NCI-H2196 treated with DMSO at 0.1 percent for 48 hours (cell line): ENCODE results near the gene KLF16.

Experiments
- DNase-seq: peaks from one replicate; lab custom pipeline; 2025; ENCODE audit not compliant: unreplicated experiment; lab: John Stamatoyannopoulos, UW

KLF16 gene

GRCh38 chr19:1844513-1845124, 18.8 kb downstream of the KLF16 start:
- DNase-seq: no peak

- no peak for DNase-seq
Measured at GRCh38 chr19:1843646-1844394, 19.6 kb downstream of the KLF16 start.

- DNase-seq: no peak
Measured at GRCh38 chr19:1843116-1843515, 20.3 kb downstream of the KLF16 start.

GRCh38 chr19:1841209-1841924, 22.0 kb downstream of the KLF16 start:
- no peak for DNase-seq

- no peak for DNase-seq
Measured at GRCh38 chr19:1840541-1841115, 22.8 kb downstream of the KLF16 start.

- no peak for DNase-seq
Measured at GRCh38 chr19:1839658-1840540, 23.5 kb downstream of the KLF16 start.

GRCh38 chr19:1837625-1838105, 25.7 kb downstream of the KLF16 start:
- DNase-seq: no peak

GRCh38 chr19:1837222-1837565, 26.2 kb downstream of the KLF16 start:
- DNase-seq: no peak

GRCh38 chr19:1836458-1837221, 26.7 kb downstream of the KLF16 start:
- DNase-seq: no peak

GRCh38 chr19:1833540-1833939, 29.8 kb downstream of the KLF16 start:
- no peak for DNase-seq

- DNase-seq: no peak
Measured at GRCh38 chr19:1832046-1832663, 31.2 kb downstream of the KLF16 start.

GRCh38 chr19:1830978-1831377, 32.4 kb downstream of the KLF16 start:
- no peak for DNase-seq

- no peak for DNase-seq
Measured at GRCh38 chr19:1830568-1830967, 32.8 kb downstream of the KLF16 start.

GRCh38 chr19:1829958-1830357, 33.4 kb downstream of the KLF16 start:
- no peak for DNase-seq

GRCh38 chr19:1828279-1829238, 34.8 kb downstream of the KLF16 start:
- DNase-seq: no peak

- DNase-seq: no peak
Measured at GRCh38 chr19:1827566-1828278, 35.7 kb downstream of the KLF16 start.

GRCh38 chr19:1826557-1827521, 36.5 kb downstream of the KLF16 start:
- DNase-seq: no peak
